SHP77 (cell line): ENCODE data around the gene FARSB.

ENCODE experiments used
- DNase-seq, 2 experiments: peaks; one replicate each; lab custom pipeline; 2025; lab: John Stamatoyannopoulos, UW

Gene FARSB

GRCh38 chr2:222663479-222663878, 7.6 kb upstream of the FARSB start:
- DNase-seq: no peak

- DNase-seq: peak in 1 of 2 experiments; percentile 13
Observed at GRCh38 chr2:222656526-222657446, 894 bp upstream of the FARSB start.

GRCh38 chr2:222653280-222653679, 2.6 kb downstream of the FARSB start:
- no peak for DNase-seq

GRCh38 chr2:222652491-222653255, 3.2 kb downstream of the FARSB start:
- no peak for DNase-seq

GRCh38 chr2:222651718-222652418, 4.0 kb downstream of the FARSB start:
- DNase-seq: no peak

- DNase-seq: no peak
Observed at GRCh38 chr2:222649801-222650200, 6.1 kb downstream of the FARSB start.

- DNase-seq: no peak
Observed at GRCh38 chr2:222646008-222646407, 9.9 kb downstream of the FARSB start.

GRCh38 chr2:222643134-222643533, 12.8 kb downstream of the FARSB start:
- no peak for DNase-seq

GRCh38 chr2:222641336-222641735, 14.6 kb downstream of the FARSB start:
- no peak for DNase-seq

GRCh38 chr2:222637067-222637466, 18.8 kb downstream of the FARSB start:
- no peak for DNase-seq

GRCh38 chr2:222635295-222635694, 20.6 kb downstream of the FARSB start:
- no peak for DNase-seq

GRCh38 chr2:222627764-222628163, 28.1 kb downstream of the FARSB start:
- no peak for DNase-seq

- DNase-seq: no peak
Observed at GRCh38 chr2:222623756-222624309, 32.1 kb downstream of the FARSB start.

- no peak for DNase-seq
Observed at GRCh38 chr2:222622910-222623309, 33.0 kb downstream of the FARSB start.

- no peak for DNase-seq
Observed at GRCh38 chr2:222621893-222622292, 34.0 kb downstream of the FARSB start.

- no peak for DNase-seq
Observed at GRCh38 chr2:222615320-222615719, 40.6 kb downstream of the FARSB start.

- DNase-seq: peak; percentile 27 to 30
Observed at GRCh38 chr2:222613715-222614331, 42.1 kb downstream of the FARSB start.

- no peak for DNase-seq
Observed at GRCh38 chr2:222611684-222612083, 44.2 kb downstream of the FARSB start.

- no peak for DNase-seq
Observed at GRCh38 chr2:222610746-222611145, 45.1 kb downstream of the FARSB start.

GRCh38 chr2:222609381-222609780, 46.5 kb downstream of the FARSB start:
- DNase-seq: no peak

GRCh38 chr2:222608081-222608480, 47.8 kb downstream of the FARSB start:
- DNase-seq: no peak

- no peak for DNase-seq
Observed at GRCh38 chr2:222606306-222606705, 49.6 kb downstream of the FARSB start.
